ENCODE data around the gene ENTREP1.
"Not testable (repeated sequence)": the region's sequence is repeated elsewhere in the genome, so short reads cannot be mapped to it uniquely, and the experiment has no call there.

ENTREP1 gene

GRCh38 chr9:69324549-69325401 is at the start of gene ENTREP1:
ENTREP1 (plus strand) TSS chr9:69325215; CDS start chr9:69325310, 95 bp downstream.
- DNase-seq (ENCODE audit: low read depth) = no peak

GRCh38 chr9:69276775-69277174 is 48.2 kb upstream of the ENTREP1 start:
- DNase-seq (ENCODE audit: low read depth) = no peak

GRCh38 chr9:69279084-69279731 is 45.8 kb upstream of the ENTREP1 start:
- DNase-seq (ENCODE audit: low read depth) = no peak

GRCh38 chr9:69279733-69280132 is 45.3 kb upstream of the ENTREP1 start:
- no peak for DNase-seq (ENCODE audit: low read depth)

- no peak for DNase-seq (ENCODE audit: low read depth)
Observed at GRCh38 chr9:69283003-69283402, 42.0 kb upstream of the ENTREP1 start.

GRCh38 chr9:69292078-69292477 is 32.9 kb upstream of the ENTREP1 start:
- DNase-seq (ENCODE audit: low read depth) = no peak

- DNase-seq (ENCODE audit: low read depth) = no peak
Observed at GRCh38 chr9:69293156-69293555, 31.9 kb upstream of the ENTREP1 start.

- no peak for DNase-seq (ENCODE audit: low read depth)
Observed at GRCh38 chr9:69295872-69296552, 29.0 kb upstream of the ENTREP1 start.

GRCh38 chr9:69297300-69297980 is 27.6 kb upstream of the ENTREP1 start:
- no peak for DNase-seq (ENCODE audit: low read depth)

- no peak for DNase-seq (ENCODE audit: low read depth)
Observed at GRCh38 chr9:69299315-69299714, 25.7 kb upstream of the ENTREP1 start.

GRCh38 chr9:69299826-69300225 is 25.2 kb upstream of the ENTREP1 start:
- no peak for DNase-seq (ENCODE audit: low read depth)

- no peak for DNase-seq (ENCODE audit: low read depth)
Observed at GRCh38 chr9:69303331-69303730, 21.7 kb upstream of the ENTREP1 start.

- not testable (repeated sequence) for DNase-seq (ENCODE audit: low read depth)
Observed at GRCh38 chr9:69306895-69307445, 18.0 kb upstream of the ENTREP1 start.

GRCh38 chr9:69307446-69308205 is 17.4 kb upstream of the ENTREP1 start:
- DNase-seq (ENCODE audit: low read depth) = no peak

- no peak for DNase-seq (ENCODE audit: low read depth)
Observed at GRCh38 chr9:69308206-69308931, 16.6 kb upstream of the ENTREP1 start.

GRCh38 chr9:69313175-69313574 is 11.8 kb upstream of the ENTREP1 start:
- DNase-seq (ENCODE audit: low read depth) = no peak

- DNase-seq (ENCODE audit: low read depth) = no peak
Observed at GRCh38 chr9:69314547-69314946, 10.5 kb upstream of the ENTREP1 start.

GRCh38 chr9:69317081-69317480 is 7.9 kb upstream of the ENTREP1 start:
- no peak for DNase-seq (ENCODE audit: low read depth)

GRCh38 chr9:69317894-69318293 is 7.1 kb upstream of the ENTREP1 start:
- no peak for DNase-seq (ENCODE audit: low read depth)

- no peak for DNase-seq (ENCODE audit: low read depth)
Observed at GRCh38 chr9:69319324-69320025, 5.5 kb upstream of the ENTREP1 start.
